Vagina (tissue), 2 donors: ENCODE results near the gene AKAP10. TPM values are rescaled to one million over a fixed set of nuclear protein-coding genes. Genes with fewer than 3 reads are reported as not detected.

Experiments used
- DNase-seq, 2 donors: peaks; one replicate each; pipeline ENCODE4 v3.0.0-alpha.2; 2017; ENCODE audit errors: extremely low spot score in 2 of 2
- H3K27ac ChIP-seq: fragments of 200-600 bp; sonication (generic); one replicate; pipeline ENCODE4 v1.5.1; 2019
- H3K27me3 ChIP-seq: fragments of 200-600 bp; sonication (generic); one replicate; pipeline ENCODE4 v1.5.1; 2019
- H3K36me3 ChIP-seq, 2 donors: fragments of 200-600 bp; sonication (generic); one replicate each; pipeline ENCODE4 v1.5.1; 2017 to 2019
- H3K4me1 ChIP-seq: fragments of 200-600 bp; sonication (generic); one replicate; pipeline ENCODE4 v1.5.1; 2019
- H3K4me3 ChIP-seq, 2 donors: fragments of 200-600 bp; sonication (generic); 1 replicate in 1 of 2; 2 replicates in 1 of 2; pipeline ENCODE4 v1.5.1; 2016 to 2019
- H3K9me3 ChIP-seq: fragments of 200-600 bp; sonication (generic); one replicate; pipeline ENCODE4 v1.5.1; 2019
- POLR2A ChIP-seq, 2 donors: fragments of 450-650 bp; IDR thresholded peaks; one replicate each; pipeline ENCODE4 v1.6.1; 2017; ENCODE audit warnings: antibody characterized with exemption in 2 of 2, mild to moderate bottlenecking in 2 of 2, moderate library complexity in 2 of 2
- POLR2AphosphoS5 ChIP-seq, 2 donors: sonication (generic); formaldehyde crosslinking; IDR thresholded peaks; one replicate each; pipeline ENCODE4 v1.9.0; 2017; ENCODE audit warnings: antibody characterized with exemption in 2 of 2, mild to moderate bottlenecking in 2 of 2, low read depth in 1 of 2; ENCODE audit not compliant: insufficient read depth in 1 of 2
- intact Hi-C: fragments of 100-400 bp; cut with DNase I; formaldehyde crosslinking; loops from one replicate; pipeline ENCODE4 v1.15.1; 2023
- total RNA-seq: library from RNA; depleted of rRNA; stranded (reverse); fragments of >200 nt; gene quantifications from one replicate; pipeline ENCODE4 v1.2.3, GENCODE V29; 2016
- TF ChIP-seq, protein P1 (sequence below), 3 experiments: fragments of 450-650 bp in 2 of 3; fragments of 200-600 bp in 1 of 3; sonication (generic) in 1 of 3; IDR thresholded peaks; one replicate each; pipeline ENCODE4 v1.5.1; 2017 to 2019; ENCODE audit warnings: antibody characterized with exemption in 3 of 3, mild to moderate bottlenecking in 2 of 3, moderate library complexity in 2 of 3

Gene AKAP10
- total RNA-seq, 1 donor from 2014 or later, result 23.3 TPM

DNA sequence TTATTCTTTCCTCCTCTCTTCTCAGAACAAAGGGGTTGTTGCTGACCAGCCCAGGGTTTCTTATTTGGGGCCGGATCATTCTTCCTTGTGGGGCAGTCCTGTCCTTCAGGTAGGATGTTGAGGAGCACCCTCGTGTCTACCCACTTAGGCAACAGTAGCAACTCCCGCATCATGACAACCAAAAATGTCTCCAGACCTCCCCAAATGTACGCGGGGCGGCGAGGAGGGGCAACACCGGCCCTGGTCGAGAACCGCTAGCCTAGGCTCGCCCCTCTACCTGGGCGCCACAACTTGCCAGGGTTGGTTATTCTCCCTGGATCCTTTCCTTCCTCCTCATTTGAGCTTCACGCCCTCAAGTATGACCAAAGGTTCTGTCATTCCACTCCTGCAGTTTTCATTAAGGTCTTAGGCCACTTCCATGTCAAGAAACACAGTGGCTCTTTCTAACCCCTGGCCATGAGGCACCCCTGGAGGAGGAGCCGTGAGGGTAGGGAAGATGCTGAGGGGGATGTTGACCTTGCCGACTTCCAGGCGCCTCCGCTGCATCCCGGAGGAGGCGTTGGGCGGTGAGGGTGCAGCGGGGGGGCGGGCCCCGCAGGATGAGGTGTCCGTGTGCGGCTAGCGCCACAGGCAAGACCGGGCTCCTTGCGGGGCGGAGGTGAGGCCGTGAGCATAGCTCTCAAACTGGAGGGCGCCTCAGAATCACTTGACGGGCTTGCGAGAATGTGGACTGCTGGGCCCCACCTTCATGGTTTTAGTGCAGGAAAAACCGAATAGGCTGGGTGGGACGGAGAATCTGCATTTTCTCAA is 30.8 kb upstream of the AKAP10 start:
- TF ChIP-seq, protein P1, sequence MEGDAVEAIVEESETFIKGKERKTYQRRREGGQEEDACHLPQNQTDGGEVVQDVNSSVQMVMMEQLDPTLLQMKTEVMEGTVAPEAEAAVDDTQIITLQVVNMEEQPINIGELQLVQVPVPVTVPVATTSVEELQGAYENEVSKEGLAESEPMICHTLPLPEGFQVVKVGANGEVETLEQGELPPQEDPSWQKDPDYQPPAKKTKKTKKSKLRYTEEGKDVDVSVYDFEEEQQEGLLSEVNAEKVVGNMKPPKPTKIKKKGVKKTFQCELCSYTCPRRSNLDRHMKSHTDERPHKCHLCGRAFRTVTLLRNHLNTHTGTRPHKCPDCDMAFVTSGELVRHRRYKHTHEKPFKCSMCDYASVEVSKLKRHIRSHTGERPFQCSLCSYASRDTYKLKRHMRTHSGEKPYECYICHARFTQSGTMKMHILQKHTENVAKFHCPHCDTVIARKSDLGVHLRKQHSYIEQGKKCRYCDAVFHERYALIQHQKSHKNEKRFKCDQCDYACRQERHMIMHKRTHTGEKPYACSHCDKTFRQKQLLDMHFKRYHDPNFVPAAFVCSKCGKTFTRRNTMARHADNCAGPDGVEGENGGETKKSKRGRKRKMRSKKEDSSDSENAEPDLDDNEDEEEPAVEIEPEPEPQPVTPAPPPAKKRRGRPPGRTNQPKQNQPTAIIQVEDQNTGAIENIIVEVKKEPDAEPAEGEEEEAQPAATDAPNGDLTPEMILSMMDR (IDR thresholded peaks at IDR 0.05), result no peak
- no peak for TF ChIP-seq POLR2A (IDR thresholded peaks at IDR 0.05)
- TF ChIP-seq POLR2AphosphoS5 (IDR thresholded peaks at IDR 0.05; ENCODE audit: insufficient read depth in 1 of 2, low read depth in 1 of 2), result no peak
- peak in 1 of 2 donors; percentile 77 for DNase-seq
- Histone ChIP-seq H3K36me3 (no peaks in the 10 kb centered on the region), H3K4me1 (peaks cover 11% of the 10 kb centered on the region), H3K4me3 (peak overlapping the region; percentile 72 to 83), H3K27me3 (no peaks in the 10 kb centered on the region), H3K27ac (peak overlapping the region; percentile 74), H3K9me3 (no peaks in the 10 kb centered on the region)
- intact Hi-C loops, result no loop called here

DNA sequence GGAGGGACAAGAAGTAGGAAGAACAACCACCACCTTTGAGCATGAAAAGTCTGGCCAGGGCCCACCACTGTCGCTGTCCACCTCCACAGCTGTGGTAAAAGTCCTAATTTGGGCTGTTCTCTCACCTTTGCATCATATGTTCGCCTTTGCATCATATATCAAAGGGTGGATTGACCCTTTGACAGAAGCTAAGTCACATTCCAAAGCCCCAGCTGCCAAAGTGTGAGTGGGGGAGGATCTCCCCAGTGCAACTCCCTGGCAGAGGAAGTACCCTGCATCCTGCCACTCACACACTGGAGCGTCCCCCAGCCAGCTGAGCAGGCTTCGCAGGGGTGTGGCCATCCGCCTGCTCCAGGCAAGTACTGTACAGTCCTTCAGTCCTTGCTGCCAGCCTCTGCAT is 18.9 kb upstream of the AKAP10 start:
- intact Hi-C loops, result loop anchor here (10.0 kb wide), 1 partner anchor 318 kb away; no protein-coding TSS in a partner anchor
- TF ChIP-seq, protein P1 (IDR thresholded peaks at IDR 0.05), result no peak
- no peak for TF ChIP-seq POLR2AphosphoS5 (IDR thresholded peaks at IDR 0.05; ENCODE audit: insufficient read depth in 1 of 2, low read depth in 1 of 2)
- no peak for TF ChIP-seq POLR2A (IDR thresholded peaks at IDR 0.05)

DNA sequence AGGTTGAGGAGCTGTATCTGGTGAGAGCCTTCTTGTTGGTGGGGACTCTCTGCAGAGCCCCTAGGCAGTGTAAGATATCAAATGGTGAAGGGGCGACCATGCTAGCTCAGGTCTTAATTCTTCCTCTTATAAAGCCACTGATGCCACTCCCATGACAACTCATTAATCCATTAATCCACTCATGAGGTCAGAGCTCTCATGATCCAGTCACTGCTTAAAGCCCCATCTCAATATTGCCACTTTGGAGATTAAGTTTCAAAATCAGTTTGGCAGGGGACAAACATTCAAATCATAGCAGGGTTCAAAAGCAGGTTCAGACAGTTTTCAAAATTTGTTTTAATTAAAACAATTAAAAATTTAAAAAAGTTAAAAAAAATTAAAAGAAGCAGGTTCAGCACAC is 18.5 kb upstream of the AKAP10 start:
- no peak for DNase-seq
- TF ChIP-seq POLR2AphosphoS5 (IDR thresholded peaks at IDR 0.05; ENCODE audit: insufficient read depth in 1 of 2, low read depth in 1 of 2) (no peak), POLR2A (IDR thresholded peaks at IDR 0.05) (no peak)
- TF ChIP-seq, protein P1 (IDR thresholded peaks at IDR 0.05), result no peak
- no peak overlapping the region for H3K27ac ChIP-seq
- intact Hi-C loops, result loop anchor here (10.0 kb wide), 1 partner anchor 319 kb away; no protein-coding TSS in a partner anchor
- H3K4me3 ChIP-seq, result no peak overlapping the region
- H3K36me3 ChIP-seq, result no peaks in the 10 kb centered on the region
- H3K4me1 ChIP-seq, result peaks cover 13% of the 10 kb centered on the region
- H3K9me3 ChIP-seq, result no peaks in the 10 kb centered on the region
- no peaks in the 10 kb centered on the region for H3K27me3 ChIP-seq

More for the DNA sequence above, 18.9 kb upstream of the AKAP10 start:
- Histone ChIP-seq H3K27ac (no peak overlapping the region), H3K27me3 (no peaks in the 10 kb centered on the region), H3K36me3 (no peaks in the 10 kb centered on the region), H3K4me1 (peaks cover 13% of the 10 kb centered on the region), H3K9me3 (no peaks in the 10 kb centered on the region), H3K4me3 (no peak overlapping the region)
- no peak for DNase-seq

DNA sequence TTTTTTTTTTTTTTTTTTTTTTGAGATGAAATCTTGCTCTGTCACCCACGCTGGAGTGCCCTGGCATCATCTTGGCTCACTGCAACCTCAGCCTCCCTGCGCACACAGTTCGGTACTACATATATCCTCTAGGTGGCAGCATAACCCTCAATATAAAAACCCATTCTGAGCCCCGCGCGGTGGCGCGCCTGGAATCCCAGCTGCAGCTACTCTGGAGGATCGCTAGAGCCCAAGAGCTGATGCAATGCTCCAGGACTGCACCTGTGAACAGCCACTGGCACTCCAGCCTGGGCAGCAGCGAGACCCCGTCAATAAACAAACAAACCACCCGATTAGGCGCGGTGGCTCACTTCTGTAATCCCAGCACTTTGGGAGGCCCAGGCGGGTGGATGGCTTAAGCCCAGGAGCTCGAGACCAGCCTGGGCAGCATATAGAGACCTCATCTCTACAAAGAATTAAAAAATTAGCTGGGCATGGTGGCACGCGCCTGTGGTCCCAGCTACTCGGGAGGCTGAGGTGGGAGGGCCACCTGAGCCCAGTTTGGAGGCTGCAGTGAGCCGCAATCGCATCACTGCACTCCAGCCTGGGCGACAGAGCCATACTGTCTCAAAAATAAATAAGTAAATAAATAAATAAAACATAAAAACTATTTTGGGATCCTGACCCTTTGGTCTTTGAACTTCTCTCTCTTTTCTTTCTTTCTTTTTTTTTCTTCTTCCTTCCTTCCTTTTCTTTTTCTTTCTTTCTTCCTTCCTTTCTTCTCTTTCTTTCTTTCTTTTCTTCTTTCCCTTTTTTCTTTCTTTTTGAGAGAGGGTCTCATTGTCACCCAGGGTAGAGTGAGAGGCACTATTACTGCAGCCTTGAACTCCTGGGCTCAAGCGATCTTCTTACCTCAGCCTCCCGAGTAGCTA is 15.4 kb upstream of the AKAP10 start:
- no peaks in the 10 kb centered on the region for H3K9me3 ChIP-seq
- H3K36me3 ChIP-seq, result no peaks in the 10 kb centered on the region
- TF ChIP-seq, protein P1 (IDR thresholded peaks at IDR 0.05), result peak; percentile 52 to 86 (median 74)
- TF ChIP-seq POLR2AphosphoS5 (IDR thresholded peaks at IDR 0.05; ENCODE audit: insufficient read depth in 1 of 2, low read depth in 1 of 2), result peak in 1 of 2 donors; percentile 44
- TF ChIP-seq POLR2A (IDR thresholded peaks at IDR 0.05), result no peak
- peaks cover 13% of the 10 kb centered on the region for H3K4me1 ChIP-seq
- H3K4me3 ChIP-seq, result no peak overlapping the region
- intact Hi-C loops, result loop anchor here (5.0 to 10.0 kb wide), 2 partner anchors 129 to 322 kb away; no protein-coding TSS in a partner anchor
- DNase-seq, result no peak
- no peaks in the 10 kb centered on the region for H3K27me3 ChIP-seq
- no peak overlapping the region for H3K27ac ChIP-seq
